Stomach (tissue), 4 donors: ENCODE data around the gene ACTL7B.

Experiments
- CTCF ChIP-seq, 7 experiments: fragments of 450-650 bp in 4 of 7; fragments of 200-600 bp in 3 of 7; sonication (generic) in 3 of 7; IDR thresholded peaks; one replicate each; pipeline ENCODE4 v1.5.1; 2016 to 2019; ENCODE audit warnings: antibody characterized with exemption in 7 of 7, control low read depth in 2 of 7, mild to moderate bottlenecking in 1 of 7
- POLR2A ChIP-seq, 4 donors: fragments of 450-650 bp; IDR thresholded peaks; one replicate each; pipeline ENCODE4 v1.6.1; 2016; ENCODE audit warnings: antibody characterized with exemption in 4 of 4, control low read depth in 2 of 4, mild to moderate bottlenecking in 1 of 4, moderate library complexity in 1 of 4
- POLR2AphosphoS5 ChIP-seq, 3 donors: sonication (generic); formaldehyde crosslinking; IDR thresholded peaks; one replicate each; pipeline ENCODE4 v1.6.1; 2016; ENCODE audit warnings: antibody characterized with exemption in 3 of 3

GRCh38 chr9:108834959-108835665 is 20.7 kb downstream of the ACTL7B start:
- TF ChIP-seq POLR2A (IDR thresholded peaks at IDR 0.05) (no peak), CTCF (IDR thresholded peaks at IDR 0.05) (no peak), POLR2AphosphoS5 (IDR thresholded peaks at IDR 0.05) (no peak)
